Astrocyte (in vitro differentiated cells and primary cell): ENCODE results near the gene NOS1AP. TPM values are rescaled to one million over a fixed set of nuclear protein-coding genes. Genes with fewer than 3 reads are reported as not detected.

Experiments
- DNase-seq: peaks from one replicate; pipeline ENCODE4 v3.0.0-alpha.2; 2010; ENCODE audit warnings: low read depth
- FAIRE-seq: peaks from 2 replicates; lab custom pipeline; 2011; peaks lifted over from hg19 to GRCh38; lab: Jason Lieb, UNC
- H2AFZ ChIP-seq: 2 replicates; pipeline ENCODE4 v1.6.0; 2012; ENCODE audit warnings: low read depth, low read length, inconsistent platforms
- H3K27ac ChIP-seq: 2 replicates; pipeline ENCODE4 v1.5.1; 2011; ENCODE audit warnings: low read depth, low read length, inconsistent platforms
- H3K27me3 ChIP-seq: 2 replicates; pipeline ENCODE4 v1.6.0; 2011; ENCODE audit warnings: low read length, inconsistent platforms; ENCODE audit not compliant: insufficient read depth
- H3K36me3 ChIP-seq: 2 replicates; pipeline ENCODE4 v1.5.1; 2011; ENCODE audit warnings: low read length, inconsistent platforms; ENCODE audit not compliant: insufficient read depth
- H3K4me1 ChIP-seq: 2 replicates; pipeline ENCODE4 v1.5.1; 2011; ENCODE audit warnings: low read length, inconsistent platforms; ENCODE audit not compliant: insufficient read depth
- H3K4me2 ChIP-seq: 2 replicates; pipeline ENCODE4 v1.6.0; 2012; ENCODE audit warnings: low read length, inconsistent platforms
- H3K4me3 ChIP-seq: 2 replicates; pipeline ENCODE4 v1.5.1; 2011; ENCODE audit warnings: low read depth, mild to moderate bottlenecking, low read length, inconsistent platforms; ENCODE audit not compliant: insufficient read depth
- H3K79me2 ChIP-seq: 2 replicates; pipeline ENCODE4 v1.6.0; 2012; ENCODE audit warnings: mild to moderate bottlenecking, low read length, inconsistent platforms; ENCODE audit not compliant: insufficient read depth
- H3K9ac ChIP-seq: 2 replicates; pipeline ENCODE4 v1.6.0; 2012; ENCODE audit warnings: mild to moderate bottlenecking, low read length, inconsistent platforms
- H3K9me3 ChIP-seq: 2 replicates; pipeline ENCODE4 v1.5.1; 2012; ENCODE audit warnings: low read depth, mild to moderate bottlenecking, low read length, inconsistent platforms; ENCODE audit not compliant: insufficient read depth
- H4K20me1 ChIP-seq: 2 replicates; pipeline ENCODE4 v1.6.0; 2012; ENCODE audit warnings: low read length, inconsistent platforms; ENCODE audit not compliant: insufficient read depth
- H3K27ac Mint-ChIP-seq: one replicate; pipeline ENCODE4 v1.8.0; 2021; ENCODE audit warnings: mild to moderate bottlenecking, mixed read lengths; ENCODE audit not compliant: unreplicated experiment
- H3K27me3 Mint-ChIP-seq: one replicate; pipeline ENCODE4 v1.8.0; 2021; ENCODE audit warnings: low read depth, mixed read lengths; ENCODE audit not compliant: unreplicated experiment
- H3K36me3 Mint-ChIP-seq: one replicate; pipeline ENCODE4 v1.8.0; 2021; ENCODE audit warnings: low read depth, mixed read lengths; ENCODE audit not compliant: unreplicated experiment
- H3K4me1 Mint-ChIP-seq: one replicate; pipeline ENCODE4 v1.8.0; 2021; ENCODE audit warnings: low read depth, mixed read lengths; ENCODE audit not compliant: unreplicated experiment
- H3K4me3 Mint-ChIP-seq: one replicate; pipeline ENCODE4 v1.8.0; 2021; ENCODE audit warnings: mild to moderate bottlenecking, moderate library complexity, mixed read lengths; ENCODE audit not compliant: unreplicated experiment
- H3K9me3 Mint-ChIP-seq: one replicate; pipeline ENCODE4 v1.8.0; 2021; ENCODE audit warnings: mild to moderate bottlenecking, mixed read lengths; ENCODE audit not compliant: unreplicated experiment
- EZH2 ChIP-seq: IDR thresholded peaks from 2 replicates; pipeline ENCODE4 v1.6.1; 2012; ENCODE audit warnings: mild to moderate bottlenecking, low read length, inconsistent platforms; ENCODE audit not compliant: insufficient read depth
- total RNA-seq: library from RNA; stranded (reverse); gene quantifications from 2 replicates; pipeline ENCODE4 v1.2.1, GENCODE V29; 2021
- TF ChIP-seq, protein P1 (sequence below): IDR thresholded peaks from 2 replicates; pipeline ENCODE4 v1.5.1; 2011; ENCODE audit warnings: low read depth, mild to moderate bottlenecking, inconsistent platforms, low read length, moderate library complexity; ENCODE audit not compliant: insufficient read depth

Gene NOS1AP
- total RNA-seq, 1 donor from 2014 or later, result 1.2 TPM

DNA sequence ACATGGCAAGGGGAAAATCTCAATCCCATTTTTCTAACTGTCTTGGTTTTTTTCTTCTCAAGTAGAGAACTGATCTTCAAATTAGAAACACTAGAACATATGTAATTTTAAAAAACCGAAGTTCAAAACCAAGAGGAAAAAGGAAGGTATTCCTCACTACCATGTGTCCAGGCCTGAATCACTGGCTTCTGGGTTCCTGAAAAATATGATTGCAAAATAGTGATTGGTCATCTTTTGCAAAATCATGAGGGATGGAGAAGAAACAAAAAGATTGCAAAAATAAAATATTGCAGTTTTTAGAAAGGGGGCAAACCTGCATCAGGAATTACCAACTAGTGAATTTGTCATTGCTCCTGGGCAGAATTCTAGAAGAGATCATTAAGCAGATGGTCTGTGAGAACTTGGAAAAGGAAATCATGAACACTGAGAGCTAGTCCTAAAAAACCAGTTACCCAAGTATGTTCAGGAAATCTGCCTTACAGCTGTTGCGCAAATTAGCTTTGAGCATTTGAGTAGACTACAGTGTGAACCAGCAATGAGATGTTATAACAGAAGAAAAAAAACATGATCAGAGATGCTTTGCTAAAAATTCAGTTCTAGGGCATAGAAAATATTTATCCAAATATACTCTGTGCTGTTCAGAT lies 257.8 kb downstream of the NOS1AP start:
- Histone ChIP-seq H3K9ac (no peak overlapping the region), H2AFZ (no peak overlapping the region), H3K4me3 (no peak overlapping the region), H3K4me2 (no peak overlapping the region), H3K9me3 (no peaks in the 10 kb centered on the region), H3K27me3 (no peaks in the 10 kb centered on the region), H3K27ac (no peak overlapping the region), H3K4me1 (no peaks in the 10 kb centered on the region), H3K36me3 (no peaks in the 10 kb centered on the region), H3K79me2 (no peaks in the 10 kb centered on the region), H4K20me1 (no peaks in the 10 kb centered on the region)
- Mint-ChIP-seq H3K36me3 (no peaks in the 10 kb centered on the region), H3K27me3 (peaks cover 23% of the 10 kb centered on the region), H3K4me3 (no peak overlapping the region), H3K4me1 (peaks cover 3% of the 10 kb centered on the region), H3K9me3 (peaks cover 3% of the 10 kb centered on the region), H3K27ac (no peak overlapping the region)
- no peak for FAIRE-seq
- DNase-seq, result no peak
- TF ChIP-seq, protein P1, sequence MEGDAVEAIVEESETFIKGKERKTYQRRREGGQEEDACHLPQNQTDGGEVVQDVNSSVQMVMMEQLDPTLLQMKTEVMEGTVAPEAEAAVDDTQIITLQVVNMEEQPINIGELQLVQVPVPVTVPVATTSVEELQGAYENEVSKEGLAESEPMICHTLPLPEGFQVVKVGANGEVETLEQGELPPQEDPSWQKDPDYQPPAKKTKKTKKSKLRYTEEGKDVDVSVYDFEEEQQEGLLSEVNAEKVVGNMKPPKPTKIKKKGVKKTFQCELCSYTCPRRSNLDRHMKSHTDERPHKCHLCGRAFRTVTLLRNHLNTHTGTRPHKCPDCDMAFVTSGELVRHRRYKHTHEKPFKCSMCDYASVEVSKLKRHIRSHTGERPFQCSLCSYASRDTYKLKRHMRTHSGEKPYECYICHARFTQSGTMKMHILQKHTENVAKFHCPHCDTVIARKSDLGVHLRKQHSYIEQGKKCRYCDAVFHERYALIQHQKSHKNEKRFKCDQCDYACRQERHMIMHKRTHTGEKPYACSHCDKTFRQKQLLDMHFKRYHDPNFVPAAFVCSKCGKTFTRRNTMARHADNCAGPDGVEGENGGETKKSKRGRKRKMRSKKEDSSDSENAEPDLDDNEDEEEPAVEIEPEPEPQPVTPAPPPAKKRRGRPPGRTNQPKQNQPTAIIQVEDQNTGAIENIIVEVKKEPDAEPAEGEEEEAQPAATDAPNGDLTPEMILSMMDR, result no peak
- TF ChIP-seq EZH2, result no peak

DNA sequence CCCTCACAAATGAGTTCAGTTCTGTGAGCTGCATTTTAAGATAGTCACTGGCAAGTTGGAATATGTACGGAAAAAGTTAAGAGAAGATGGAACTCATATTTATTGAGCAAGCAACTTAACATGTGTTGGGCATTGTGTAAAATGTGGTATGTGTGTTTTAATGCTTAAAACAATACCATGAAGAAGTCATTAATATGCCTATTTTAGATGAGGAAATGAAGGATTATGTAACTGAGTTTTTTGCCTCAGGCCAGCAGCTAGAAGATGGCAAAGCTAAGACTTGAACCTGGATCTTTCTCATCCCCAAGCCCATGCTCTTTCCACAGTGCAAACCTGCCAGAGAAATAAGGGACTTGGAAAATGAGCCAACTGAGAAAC lies 258.3 kb downstream of the NOS1AP start:
- no peak overlapping the region for H3K4me2 ChIP-seq
- Mint-ChIP-seq H3K4me1 (peaks cover 3% of the 10 kb centered on the region), H3K36me3 (no peaks in the 10 kb centered on the region), H3K4me3 (no peak overlapping the region), H3K9me3 (peaks cover 3% of the 10 kb centered on the region), H3K27ac (no peak overlapping the region), H3K27me3 (peaks cover 23% of the 10 kb centered on the region)
- H4K20me1 ChIP-seq, result no peaks in the 10 kb centered on the region
- H3K27me3 ChIP-seq, result no peaks in the 10 kb centered on the region
- H3K36me3 ChIP-seq, result no peaks in the 10 kb centered on the region
- no peaks in the 10 kb centered on the region for H3K79me2 ChIP-seq
- no peak overlapping the region for H3K27ac ChIP-seq
- FAIRE-seq (no peak), DNase-seq (no peak)
- H3K9ac ChIP-seq, result no peak overlapping the region
- TF ChIP-seq, protein P1, result no peak
- TF ChIP-seq EZH2, result no peak
- H3K4me1 ChIP-seq, result no peaks in the 10 kb centered on the region
- H3K9me3 ChIP-seq, result no peaks in the 10 kb centered on the region
- H3K4me3 ChIP-seq, result no peak overlapping the region
- no peak overlapping the region for H2AFZ ChIP-seq

DNA sequence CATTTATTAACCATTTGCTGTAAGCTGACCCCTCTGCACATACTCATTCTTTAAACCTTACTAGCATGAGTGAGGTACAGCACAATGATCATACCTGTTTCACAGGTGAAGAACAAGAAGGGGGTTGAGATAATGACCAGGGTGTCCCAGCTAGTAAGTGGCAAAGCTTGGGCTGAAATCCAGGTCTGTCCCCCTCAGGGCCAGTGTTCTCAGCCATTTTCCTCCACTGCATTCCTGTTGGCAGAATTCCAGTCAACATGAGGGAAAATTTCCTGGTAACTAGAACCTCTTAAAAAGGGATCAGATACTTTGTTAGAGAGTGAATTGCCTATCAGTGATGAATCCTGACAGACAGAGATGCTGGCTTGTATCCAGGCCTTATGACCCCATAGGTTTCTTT lies 259.0 kb downstream of the NOS1AP start:
- no peaks in the 10 kb centered on the region for H3K4me1 ChIP-seq
- Mint-ChIP-seq H3K27ac (no peak overlapping the region), H3K4me1 (no peaks in the 10 kb centered on the region), H3K4me3 (no peak overlapping the region), H3K27me3 (peaks cover 23% of the 10 kb centered on the region), H3K36me3 (no peaks in the 10 kb centered on the region), H3K9me3 (peaks cover 3% of the 10 kb centered on the region)
- no peak overlapping the region for H3K27ac ChIP-seq
- H3K9ac ChIP-seq, result no peak overlapping the region
- H4K20me1 ChIP-seq, result no peaks in the 10 kb centered on the region
- H3K79me2 ChIP-seq, result no peaks in the 10 kb centered on the region
- no peaks in the 10 kb centered on the region for H3K36me3 ChIP-seq
- H3K4me2 ChIP-seq, result no peak overlapping the region
- no peak overlapping the region for H2AFZ ChIP-seq
- no peaks in the 10 kb centered on the region for H3K9me3 ChIP-seq
- FAIRE-seq (no peak), DNase-seq (no peak)
- no peak overlapping the region for H3K4me3 ChIP-seq
- no peaks in the 10 kb centered on the region for H3K27me3 ChIP-seq
- no peak for TF ChIP-seq EZH2
- TF ChIP-seq, protein P1, result no peak
